Chondrocyte (in vitro differentiated cells): Measurements from ENCODE around the gene HIF3A. TPM values are rescaled to one million over a fixed set of nuclear protein-coding genes. Genes with fewer than 3 reads are reported as not detected.
A peak's percentile ranks its signal among the peaks of the same experiment; 100 is the strongest.

Experiments
- DNase-seq: peaks from one replicate; pipeline ENCODE4 v3.0.0; 2021; ENCODE audit warnings: mixed read lengths, low spot score
- H3K27ac Mint-ChIP-seq: one replicate; pipeline ENCODE4 v1.8.0; 2021; ENCODE audit warnings: mild to moderate bottlenecking, moderate library complexity, mixed read lengths; ENCODE audit not compliant: unreplicated experiment
- H3K27me3 Mint-ChIP-seq: 2 replicates; pipeline ENCODE4 v1.8.0; 2021; ENCODE audit warnings: low read depth, mixed read lengths
- H3K36me3 Mint-ChIP-seq: 2 replicates; pipeline ENCODE4 v1.8.0; 2021; ENCODE audit warnings: low read depth, mixed read lengths
- H3K4me1 Mint-ChIP-seq: 2 replicates; pipeline ENCODE4 v1.8.0; 2021; ENCODE audit warnings: low read depth, mild to moderate bottlenecking, mixed read lengths
- H3K4me3 Mint-ChIP-seq: one replicate; pipeline ENCODE4 v1.8.0; 2021; ENCODE audit warnings: mild to moderate bottlenecking, moderate library complexity, mixed read lengths; ENCODE audit not compliant: unreplicated experiment
- H3K9me3 Mint-ChIP-seq: 2 replicates; pipeline ENCODE4 v1.8.0; 2021; ENCODE audit warnings: low read depth, mixed read lengths
- CTCF ChIP-seq: fragments of 200-600 bp; sonication (generic); IDR thresholded peaks from 2 replicates; pipeline ENCODE4 v1.5.0; 2021; ENCODE audit warnings: antibody characterized with exemption, mild to moderate bottlenecking, moderate library complexity
- total RNA-seq: library from RNA; stranded (reverse); gene quantifications from 3 replicates; pipeline ENCODE4 v1.2.1, GENCODE V29; 2021

The HIF3A gene
- total RNA-seq, 1 donor from 2014 or later, result 88.1 TPM

- Mint-ChIP-seq H3K36me3 (peaks cover 2% of the 10 kb centered on the region), H3K4me1 (peaks cover 17% of the 10 kb centered on the region), H3K27me3 (peaks cover 1% of the 10 kb centered on the region), H3K27ac (no peak overlapping the region), H3K4me3 (no peak overlapping the region), H3K9me3 (no peaks in the 10 kb centered on the region)
- no peak for DNase-seq
- TF ChIP-seq CTCF, result no peak
Measured at GRCh38 chr19:46279177-46279576, 17.7 kb upstream of the HIF3A start.

GRCh38 chr19:46283771-46284170 lies 13.1 kb upstream of the HIF3A start:
- DNase-seq, result no peak
- Mint-ChIP-seq H3K4me1 (peaks cover 14% of the 10 kb centered on the region), H3K36me3 (no peaks in the 10 kb centered on the region), H3K9me3 (no peaks in the 10 kb centered on the region), H3K4me3 (no peak overlapping the region), H3K27ac (no peak overlapping the region), H3K27me3 (peaks cover 1% of the 10 kb centered on the region)
- no peak for TF ChIP-seq CTCF

GRCh38 chr19:46284635-46285034 lies 12.2 kb upstream of the HIF3A start:
- TF ChIP-seq CTCF, result no peak
- no peaks in the 10 kb centered on the region for H3K36me3 Mint-ChIP-seq
- no peak overlapping the region for H3K4me3 Mint-ChIP-seq
- peaks cover 18% of the 10 kb centered on the region for H3K4me1 Mint-ChIP-seq
- no peak overlapping the region for H3K27ac Mint-ChIP-seq
- peaks cover 3% of the 10 kb centered on the region for H3K9me3 Mint-ChIP-seq
- no peaks in the 10 kb centered on the region for H3K27me3 Mint-ChIP-seq
- no peak for DNase-seq

- Mint-ChIP-seq H3K4me3 (no peak overlapping the region), H3K36me3 (no peaks in the 10 kb centered on the region)
- no peak for DNase-seq
Measured at GRCh38 chr19:46287585-46287984, 9.3 kb upstream of the HIF3A start.

GRCh38 chr19:46288896-46289588 lies 7.8 kb upstream of the HIF3A start:
- no peak overlapping the region for H3K4me3 Mint-ChIP-seq
- no peak for DNase-seq
- no peaks in the 10 kb centered on the region for H3K27me3 Mint-ChIP-seq
- H3K4me1 Mint-ChIP-seq, result peaks cover 14% of the 10 kb centered on the region
- peak overlapping the region; percentile 99 for H3K27ac Mint-ChIP-seq
- no peaks in the 10 kb centered on the region for H3K36me3 Mint-ChIP-seq
- no peak for TF ChIP-seq CTCF
- peaks cover 8% of the 10 kb centered on the region for H3K9me3 Mint-ChIP-seq

More at GRCh38 chr19:46287585-46287984, 9.3 kb upstream of the HIF3A start:
- H3K27ac Mint-ChIP-seq, result no peak overlapping the region
- TF ChIP-seq CTCF, result no peak
- H3K27me3 Mint-ChIP-seq, result no peaks in the 10 kb centered on the region
- H3K9me3 Mint-ChIP-seq, result peaks cover 8% of the 10 kb centered on the region
- H3K4me1 Mint-ChIP-seq, result peaks cover 20% of the 10 kb centered on the region
